Gastrocnemius medialis (tissue), 4 donors: Measurements from ENCODE around the gene BCL11A. TPM values are rescaled to one million over a fixed set of nuclear protein-coding genes. Genes with fewer than 3 reads are reported as not detected.

ENCODE experiments used
- ATAC-seq, 2 donors: fragments of 150-250 bp; one replicate each; pipeline ENCODE4 v1.9.1; 2016
- DNase-seq, 2 donors: peaks; one replicate each; pipeline ENCODE4 v3.0.0-alpha.2; 2019
- H3K27ac ChIP-seq, 4 donors: fragments of 200-600 bp; sonication (generic); 1 replicate in 1 of 4; 2 replicates in 3 of 4; pipeline ENCODE4 v1.5.1; 2016 to 2018; ENCODE audit warnings: mild to moderate bottlenecking in 2 of 4, moderate library complexity in 1 of 4
- H3K27me3 ChIP-seq, 3 donors: fragments of 200-600 bp; sonication (generic) in 2 of 3; 1 replicate in 1 of 3; 2 replicates in 2 of 3; pipeline versions ENCODE4 v1.5.1 to v1.6.0; 2016 to 2019; ENCODE audit warnings: mild to moderate bottlenecking in 1 of 3, moderate library complexity in 1 of 3
- H3K36me3 ChIP-seq, 2 donors: fragments of 200-600 bp; sonication (generic) in 1 of 2; one replicate each; pipeline ENCODE4 v1.5.1; 2017 to 2018
- H3K4me1 ChIP-seq, 2 donors: fragments of 200-600 bp; sonication (generic) in 1 of 2; one replicate each; pipeline ENCODE4 v1.5.1; 2016 to 2017; ENCODE audit warnings: mild to moderate bottlenecking in 2 of 2
- H3K4me3 ChIP-seq, 4 donors: fragments of 200-600 bp; sonication (generic) in 3 of 4; 1 replicate in 1 of 4; 2 replicates in 3 of 4; pipeline ENCODE4 v1.5.1; 2016 to 2019; ENCODE audit warnings: mild to moderate bottlenecking in 2 of 4
- H3K9me3 ChIP-seq, 3 donors: fragments of 200-600 bp; sonication (generic) in 2 of 3; 1 replicate in 1 of 3; 2 replicates in 2 of 3; pipeline ENCODE4 v1.5.1; 2016 to 2019
- POLR2A ChIP-seq, 2 donors: fragments of 450-650 bp; IDR thresholded peaks; one replicate each; pipeline ENCODE4 v1.6.1; 2017; ENCODE audit warnings: antibody characterized with exemption in 2 of 2, mild to moderate bottlenecking in 2 of 2, moderate library complexity in 2 of 2
- in situ Hi-C, 4 donors: fragments of 200-750 bp; cut with MboI; loops; one replicate each; pipeline versions ENCODE4 v1.15.0 to v1.8.0; 2017; ENCODE audit warnings: low sequenced_read_pairs in 4 of 4
- intact Hi-C: fragments of 100-400 bp; cut with DNase I; formaldehyde crosslinking; loops from one replicate; pipeline ENCODE4 v1.15.1; 2023; ENCODE audit warnings: low total_unique reads
- total RNA-seq, 4 donors: library from RNA; depleted of rRNA; stranded (reverse); fragments of >200 nt; gene quantifications; one replicate each; pipeline versions ENCODE4 v1.1.0 to v1.2.3, GENCODE V29; 2016
- TF ChIP-seq, protein P1 (sequence below), 5 experiments: fragments of 450-650 bp in 3 of 5; fragments of 200-600 bp in 2 of 5; sonication (generic) in 2 of 5; IDR thresholded peaks in 4 of 5; conservative IDR thresholded peaks in 1 of 5; 1 replicate in 4 of 5; 2 replicates in 1 of 5; pipeline ENCODE4 v1.5.1; 2016 to 2019; ENCODE audit warnings: antibody characterized with exemption in 5 of 5, mild to moderate bottlenecking in 3 of 5, moderate library complexity in 3 of 5

Gene BCL11A
- total RNA-seq, 4 donors from 2014 or later = 0.04 to 1.0 (median 0.07) TPM; not detected in 1

DNA sequence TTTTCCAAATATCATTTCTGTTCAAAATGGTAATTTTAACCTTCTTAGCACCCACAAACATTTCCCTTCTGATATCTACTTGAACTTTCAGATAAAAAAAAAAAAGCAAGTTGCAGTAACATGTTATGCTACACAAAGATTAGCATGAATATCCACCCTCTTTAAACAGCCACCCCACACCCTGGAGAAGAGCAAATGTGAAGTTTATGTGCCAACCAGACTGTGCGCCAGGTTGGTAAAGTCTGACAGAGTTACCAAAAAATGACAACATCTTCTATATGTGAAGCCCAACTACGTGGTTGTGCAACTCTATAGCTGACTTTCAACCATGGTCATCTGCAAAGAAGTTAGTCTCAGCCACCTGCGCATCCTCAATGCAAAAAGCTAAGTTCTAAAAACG lies 62.6 kb downstream of the BCL11A start:
- TF ChIP-seq, protein P1, sequence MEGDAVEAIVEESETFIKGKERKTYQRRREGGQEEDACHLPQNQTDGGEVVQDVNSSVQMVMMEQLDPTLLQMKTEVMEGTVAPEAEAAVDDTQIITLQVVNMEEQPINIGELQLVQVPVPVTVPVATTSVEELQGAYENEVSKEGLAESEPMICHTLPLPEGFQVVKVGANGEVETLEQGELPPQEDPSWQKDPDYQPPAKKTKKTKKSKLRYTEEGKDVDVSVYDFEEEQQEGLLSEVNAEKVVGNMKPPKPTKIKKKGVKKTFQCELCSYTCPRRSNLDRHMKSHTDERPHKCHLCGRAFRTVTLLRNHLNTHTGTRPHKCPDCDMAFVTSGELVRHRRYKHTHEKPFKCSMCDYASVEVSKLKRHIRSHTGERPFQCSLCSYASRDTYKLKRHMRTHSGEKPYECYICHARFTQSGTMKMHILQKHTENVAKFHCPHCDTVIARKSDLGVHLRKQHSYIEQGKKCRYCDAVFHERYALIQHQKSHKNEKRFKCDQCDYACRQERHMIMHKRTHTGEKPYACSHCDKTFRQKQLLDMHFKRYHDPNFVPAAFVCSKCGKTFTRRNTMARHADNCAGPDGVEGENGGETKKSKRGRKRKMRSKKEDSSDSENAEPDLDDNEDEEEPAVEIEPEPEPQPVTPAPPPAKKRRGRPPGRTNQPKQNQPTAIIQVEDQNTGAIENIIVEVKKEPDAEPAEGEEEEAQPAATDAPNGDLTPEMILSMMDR (IDR thresholded peaks at IDR 0.05 in 4 of 5, conservative IDR thresholded peaks at IDR 0.05 in 1 of 5) = no peak
- Histone ChIP-seq H3K27ac (no peak overlapping the region), H3K4me3 (no peak overlapping the region), H3K27me3 (no peaks in the 10 kb centered on the region), H3K9me3 (no peaks in the 10 kb centered on the region), H3K36me3 (no peaks in the 10 kb centered on the region), H3K4me1 (no peaks in the 10 kb centered on the region)
- intact Hi-C loops = no loop called here
- no peak for DNase-seq
- in situ Hi-C loops = no loop called here
- ATAC-seq = no peak

DNA sequence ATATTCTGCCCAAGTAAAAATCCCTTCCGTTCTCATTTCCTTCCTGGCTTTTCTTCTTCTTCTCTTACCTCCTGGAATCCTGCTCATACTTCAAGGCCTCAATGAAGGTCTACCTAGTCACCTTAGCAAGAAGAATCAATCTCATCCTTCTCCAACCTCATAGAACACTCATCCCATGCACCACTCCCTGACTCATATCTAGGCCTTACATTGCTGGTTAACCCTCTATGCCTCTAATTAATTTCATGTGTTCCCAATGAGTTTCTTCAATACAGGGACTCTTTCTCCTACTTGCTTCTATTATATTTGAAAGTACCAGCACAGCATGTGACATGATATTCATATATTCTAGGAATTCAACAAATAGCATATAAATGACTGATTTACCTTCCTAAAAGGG lies 63.0 kb downstream of the BCL11A start:
- no peak overlapping the region for H3K4me3 ChIP-seq
- DNase-seq (no peak), ATAC-seq (no peak)
- intact Hi-C loops (no loop called here), in situ Hi-C loops (no loop called here)
- TF ChIP-seq POLR2A (IDR thresholded peaks at IDR 0.05) = no peak
- no peaks in the 10 kb centered on the region for H3K36me3 ChIP-seq
- H3K9me3 ChIP-seq = no peaks in the 10 kb centered on the region
- H3K4me1 ChIP-seq = no peaks in the 10 kb centered on the region
- H3K27me3 ChIP-seq = no peaks in the 10 kb centered on the region
- no peak overlapping the region for H3K27ac ChIP-seq

DNA sequence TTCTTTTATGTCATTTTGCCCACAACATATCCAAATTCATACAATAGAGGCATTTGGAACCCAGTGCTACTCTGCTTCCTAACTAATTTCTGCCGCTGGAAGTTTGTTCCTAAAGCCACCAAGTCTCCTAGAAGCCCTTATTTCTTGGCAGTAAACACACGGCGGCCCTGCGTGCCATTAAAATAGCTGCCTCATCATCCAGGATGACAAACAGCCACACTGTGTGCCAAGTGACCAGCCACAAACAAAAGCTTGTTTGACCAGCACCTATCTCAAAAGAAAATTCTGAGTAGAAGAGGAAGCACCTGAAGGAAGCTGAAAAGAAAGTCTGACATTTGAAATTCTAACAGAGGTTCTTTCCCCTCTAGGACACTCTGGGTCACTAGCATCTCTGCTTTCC lies 64.2 kb downstream of the BCL11A start:
- TF ChIP-seq, protein P1 (IDR thresholded peaks at IDR 0.05 in 4 of 5, conservative IDR thresholded peaks at IDR 0.05 in 1 of 5) = no peak
- no peak for TF ChIP-seq POLR2A (IDR thresholded peaks at IDR 0.05)
- intact Hi-C loops = no loop called here
- in situ Hi-C loops = no loop called here
- no peak overlapping the region for H3K27ac ChIP-seq
- H3K9me3 ChIP-seq = no peaks in the 10 kb centered on the region
- no peaks in the 10 kb centered on the region for H3K4me1 ChIP-seq
- H3K4me3 ChIP-seq = no peak overlapping the region
- ATAC-seq = no peak
- H3K27me3 ChIP-seq = no peaks in the 10 kb centered on the region
- no peaks in the 10 kb centered on the region for H3K36me3 ChIP-seq
- no peak for DNase-seq

DNA sequence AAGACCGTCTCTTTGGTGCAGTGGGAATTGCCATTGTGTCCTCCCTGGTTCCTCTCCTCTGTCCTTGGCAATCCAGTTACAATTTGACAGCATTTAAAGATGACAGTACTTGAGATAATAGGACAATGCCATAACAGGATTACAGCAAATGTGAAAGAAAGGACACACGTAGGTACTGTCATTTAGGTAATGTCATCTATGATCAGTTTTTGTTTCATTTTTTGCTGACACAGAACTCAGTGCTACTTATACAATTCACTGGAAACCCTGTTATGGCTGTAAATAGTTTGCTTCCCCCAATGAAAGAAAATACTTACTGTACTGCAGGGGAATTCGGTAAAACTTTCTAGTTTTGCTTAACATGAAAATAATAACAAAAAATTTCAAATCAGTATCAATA lies 65.2 kb downstream of the BCL11A start:
- Histone ChIP-seq H3K36me3 (no peaks in the 10 kb centered on the region), H3K27ac (no peak overlapping the region), H3K4me3 (no peak overlapping the region), H3K27me3 (no peaks in the 10 kb centered on the region), H3K9me3 (no peaks in the 10 kb centered on the region), H3K4me1 (no peaks in the 10 kb centered on the region)
- in situ Hi-C loops (no loop called here), intact Hi-C loops (no loop called here)
- ATAC-seq = no peak
- no peak for DNase-seq
- TF ChIP-seq POLR2A (IDR thresholded peaks at IDR 0.05) = no peak
- TF ChIP-seq, protein P1 (IDR thresholded peaks at IDR 0.05 in 4 of 5, conservative IDR thresholded peaks at IDR 0.05 in 1 of 5) = no peak

DNA sequence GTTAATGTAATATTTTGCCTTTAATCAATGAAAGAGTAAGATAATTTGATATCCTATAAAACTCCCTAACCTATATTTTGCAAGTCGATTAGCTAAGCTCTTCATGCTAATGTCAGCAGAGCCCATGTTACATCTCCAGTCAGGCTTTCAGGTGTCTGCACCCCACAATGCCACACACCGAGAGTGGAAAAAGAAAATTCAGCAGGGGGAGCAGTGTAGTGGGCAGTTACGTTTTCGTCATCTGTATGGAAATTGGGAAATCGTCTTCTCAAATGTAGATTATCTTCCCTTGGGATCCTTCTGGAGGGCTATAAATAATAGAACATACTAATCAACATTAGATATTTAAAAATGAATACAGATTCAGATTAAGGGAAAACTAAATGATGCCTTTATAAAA lies 66.3 kb downstream of the BCL11A start:
- Histone ChIP-seq H3K27me3 (no peaks in the 10 kb centered on the region), H3K4me1 (no peaks in the 10 kb centered on the region), H3K27ac (no peak overlapping the region), H3K36me3 (no peaks in the 10 kb centered on the region), H3K9me3 (no peaks in the 10 kb centered on the region), H3K4me3 (no peak overlapping the region)
- intact Hi-C loops = no loop called here
- no peak for ATAC-seq
- in situ Hi-C loops = no loop called here
- no peak for TF ChIP-seq POLR2A (IDR thresholded peaks at IDR 0.05)
- no peak for DNase-seq

DNA sequence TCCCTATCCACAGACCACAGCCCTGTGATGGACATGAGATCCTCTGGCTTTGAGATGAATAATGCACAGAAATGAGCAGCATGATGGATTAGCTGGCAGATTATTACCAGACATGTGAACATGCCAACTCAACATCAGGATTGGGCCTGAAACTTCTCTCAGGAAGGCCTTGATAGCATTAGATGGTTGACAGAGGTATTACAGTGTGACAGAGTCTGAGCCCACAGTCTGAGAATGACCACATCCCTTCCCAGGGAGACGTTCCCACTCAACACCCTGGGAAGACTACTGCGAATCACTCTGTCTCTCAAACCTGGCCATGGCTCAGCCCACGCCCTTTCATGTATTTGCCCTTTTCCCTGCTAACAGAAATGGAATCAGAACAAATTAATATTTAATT lies 66.9 kb downstream of the BCL11A start:
- Histone ChIP-seq H3K27ac (no peak overlapping the region), H3K4me3 (no peak overlapping the region), H3K9me3 (no peaks in the 10 kb centered on the region), H3K27me3 (no peaks in the 10 kb centered on the region), H3K36me3 (no peaks in the 10 kb centered on the region), H3K4me1 (no peaks in the 10 kb centered on the region)
- TF ChIP-seq, protein P1 (IDR thresholded peaks at IDR 0.05 in 4 of 5, conservative IDR thresholded peaks at IDR 0.05 in 1 of 5) = no peak
- TF ChIP-seq POLR2A (IDR thresholded peaks at IDR 0.05) = no peak
- in situ Hi-C loops (no loop called here), intact Hi-C loops (no loop called here)
- no peak for DNase-seq
- ATAC-seq = no peak
